Mesothelial cell of epicardium (in vitro differentiated cells): ENCODE results near the gene NUP210. TPM values are rescaled to one million over a fixed set of nuclear protein-coding genes. Genes with fewer than 3 reads are reported as not detected.

ENCODE experiments used
- DNase-seq, 2 experiments: peaks; one replicate each; pipeline ENCODE4 v3.0.0; 2021; ENCODE audit warnings: low spot score in 2 of 2; ENCODE audit not compliant: unreplicated experiment in 2 of 2
- H3K27ac Mint-ChIP-seq: 2 replicates; pipeline ENCODE4 v1.8.0; 2021; ENCODE audit warnings: mixed read lengths
- H3K27me3 Mint-ChIP-seq: 2 replicates; pipeline ENCODE4 v1.8.0; 2021; ENCODE audit warnings: low read depth, mixed read lengths
- H3K36me3 Mint-ChIP-seq: 2 replicates; pipeline ENCODE4 v1.8.0; 2021; ENCODE audit warnings: mixed read lengths
- H3K4me1 Mint-ChIP-seq: 2 replicates; pipeline ENCODE4 v1.8.0; 2021; ENCODE audit warnings: mixed read lengths
- H3K4me3 Mint-ChIP-seq: 2 replicates; pipeline ENCODE4 v1.8.0; 2021; ENCODE audit warnings: mild to moderate bottlenecking, moderate library complexity, mixed read lengths
- H3K9me3 Mint-ChIP-seq: 2 replicates; pipeline ENCODE4 v1.8.0; 2021; ENCODE audit warnings: mixed read lengths
- total RNA-seq: library from RNA; stranded (reverse); gene quantifications from 3 replicates; pipeline ENCODE4 v1.2.1, GENCODE V29; 2021
- TF ChIP-seq, protein P1 (sequence below): fragments of 200-600 bp; sonication (generic); IDR thresholded peaks from one replicate; pipeline ENCODE4 v1.5.0; 2021; ENCODE audit warnings: antibody characterized with exemption; ENCODE audit not compliant: unreplicated experiment

NUP210 gene
- total RNA-seq, 1 donor from 2014 or later, result 27.9 TPM

DNA sequence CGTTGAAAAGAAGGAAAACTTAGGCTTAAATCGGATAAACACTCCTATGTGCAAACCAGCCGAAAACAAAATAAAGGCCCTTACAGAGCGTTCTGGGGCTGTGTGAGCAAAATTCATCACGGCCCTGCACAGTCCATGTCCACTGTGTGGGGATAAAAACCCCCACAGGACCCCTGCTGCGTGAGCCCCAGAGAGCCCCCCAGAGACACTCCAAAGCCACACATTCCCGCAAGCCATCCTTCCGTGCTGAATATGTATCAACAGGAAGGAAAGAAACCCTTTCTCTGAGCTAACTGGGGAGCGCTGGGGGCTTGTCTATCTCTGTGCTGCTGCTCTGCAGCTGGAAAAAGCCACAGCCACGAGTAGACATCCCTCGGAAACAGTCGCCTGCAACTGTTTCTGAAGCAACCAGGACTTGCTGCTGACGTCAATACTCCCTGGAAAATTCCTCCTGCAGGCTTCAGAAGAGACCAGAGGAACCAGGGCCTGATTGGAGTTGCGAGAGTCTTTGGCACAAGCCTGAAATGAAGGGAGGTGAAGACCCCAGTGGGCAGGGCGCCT lies 72.7 kb downstream of the NUP210 start:
- Mint-ChIP-seq H3K27me3 (no peaks in the 10 kb centered on the region), H3K27ac (no peak overlapping the region), H3K36me3 (peaks cover 27% of the 10 kb centered on the region), H3K4me3 (no peak overlapping the region), H3K9me3 (peaks cover 3% of the 10 kb centered on the region), H3K4me1 (peaks cover 6% of the 10 kb centered on the region)
- TF ChIP-seq, protein P1, sequence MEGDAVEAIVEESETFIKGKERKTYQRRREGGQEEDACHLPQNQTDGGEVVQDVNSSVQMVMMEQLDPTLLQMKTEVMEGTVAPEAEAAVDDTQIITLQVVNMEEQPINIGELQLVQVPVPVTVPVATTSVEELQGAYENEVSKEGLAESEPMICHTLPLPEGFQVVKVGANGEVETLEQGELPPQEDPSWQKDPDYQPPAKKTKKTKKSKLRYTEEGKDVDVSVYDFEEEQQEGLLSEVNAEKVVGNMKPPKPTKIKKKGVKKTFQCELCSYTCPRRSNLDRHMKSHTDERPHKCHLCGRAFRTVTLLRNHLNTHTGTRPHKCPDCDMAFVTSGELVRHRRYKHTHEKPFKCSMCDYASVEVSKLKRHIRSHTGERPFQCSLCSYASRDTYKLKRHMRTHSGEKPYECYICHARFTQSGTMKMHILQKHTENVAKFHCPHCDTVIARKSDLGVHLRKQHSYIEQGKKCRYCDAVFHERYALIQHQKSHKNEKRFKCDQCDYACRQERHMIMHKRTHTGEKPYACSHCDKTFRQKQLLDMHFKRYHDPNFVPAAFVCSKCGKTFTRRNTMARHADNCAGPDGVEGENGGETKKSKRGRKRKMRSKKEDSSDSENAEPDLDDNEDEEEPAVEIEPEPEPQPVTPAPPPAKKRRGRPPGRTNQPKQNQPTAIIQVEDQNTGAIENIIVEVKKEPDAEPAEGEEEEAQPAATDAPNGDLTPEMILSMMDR, result no peak
- DNase-seq, result no peak

DNA sequence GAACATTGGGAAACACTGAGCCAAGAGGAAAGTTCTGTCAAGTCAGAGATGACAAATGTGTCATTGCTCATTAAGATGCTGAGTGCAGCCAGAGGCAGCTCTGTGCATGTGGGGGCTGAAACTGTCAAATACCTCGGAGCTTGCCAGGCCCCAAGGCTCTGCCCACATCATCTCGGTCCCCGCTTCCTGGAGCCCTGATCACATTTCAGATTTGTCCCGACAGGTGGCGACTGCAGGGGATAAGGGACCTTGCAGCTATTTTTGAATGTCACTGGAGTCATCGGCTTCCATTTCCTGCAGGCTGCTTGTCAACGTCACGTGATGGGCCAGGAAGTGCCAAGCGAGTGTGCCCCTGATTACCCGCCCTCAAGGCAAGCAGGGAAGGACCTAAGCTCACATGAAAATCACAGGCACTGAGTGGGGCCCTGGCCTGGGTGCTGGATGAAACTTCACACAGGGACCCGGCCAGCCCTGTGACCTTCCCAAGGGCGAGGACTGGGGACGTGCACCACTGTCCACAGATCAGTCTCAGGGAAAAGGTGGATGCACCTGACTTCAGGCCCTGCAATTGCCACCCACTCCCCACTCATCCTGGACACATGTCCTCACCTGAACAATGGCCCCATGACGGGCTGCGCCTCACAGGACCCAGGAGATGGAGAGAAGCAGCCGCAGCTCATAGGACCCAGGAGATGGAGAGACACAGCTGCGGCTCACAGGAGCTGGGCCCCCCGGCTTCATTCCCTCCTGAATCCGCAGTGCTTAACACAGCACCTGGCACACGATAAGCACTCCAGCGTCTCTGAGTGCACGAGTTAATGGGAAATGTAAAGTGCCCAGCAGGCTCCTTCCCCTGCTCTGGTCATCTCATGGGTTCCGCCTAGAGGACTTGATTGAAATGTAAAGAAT lies 73.4 kb downstream of the NUP210 start:
- no peak overlapping the region for H3K4me3 Mint-ChIP-seq
- TF ChIP-seq, protein P1, result no peak
- peaks cover 6% of the 10 kb centered on the region for H3K4me1 Mint-ChIP-seq
- no peak for DNase-seq
- H3K27me3 Mint-ChIP-seq, result no peaks in the 10 kb centered on the region
- H3K9me3 Mint-ChIP-seq, result peaks cover 8% of the 10 kb centered on the region
- H3K27ac Mint-ChIP-seq, result no peak overlapping the region
- peaks cover 32% of the 10 kb centered on the region for H3K36me3 Mint-ChIP-seq

DNA sequence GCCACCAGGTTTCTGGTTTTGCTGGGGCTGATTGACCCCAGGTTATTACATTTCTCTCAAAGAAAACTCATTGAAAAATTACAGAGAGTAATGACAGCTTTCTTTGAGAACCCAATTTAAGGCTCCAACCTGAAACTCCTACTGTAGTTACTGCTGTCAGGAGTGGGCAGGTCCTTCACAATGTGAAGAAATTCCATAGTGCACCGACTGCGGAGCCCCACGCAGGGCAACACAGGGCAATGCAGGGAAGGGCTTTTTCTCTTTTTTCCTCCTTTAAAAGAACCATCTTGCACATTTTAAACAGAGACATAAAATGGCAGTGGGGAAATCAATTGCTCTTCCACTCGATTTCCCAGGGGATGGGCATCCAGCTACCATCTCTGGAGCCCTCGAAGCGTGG lies 74.3 kb downstream of the NUP210 start:
- no peak overlapping the region for H3K27ac Mint-ChIP-seq
- peaks cover 6% of the 10 kb centered on the region for H3K4me1 Mint-ChIP-seq

DNA sequence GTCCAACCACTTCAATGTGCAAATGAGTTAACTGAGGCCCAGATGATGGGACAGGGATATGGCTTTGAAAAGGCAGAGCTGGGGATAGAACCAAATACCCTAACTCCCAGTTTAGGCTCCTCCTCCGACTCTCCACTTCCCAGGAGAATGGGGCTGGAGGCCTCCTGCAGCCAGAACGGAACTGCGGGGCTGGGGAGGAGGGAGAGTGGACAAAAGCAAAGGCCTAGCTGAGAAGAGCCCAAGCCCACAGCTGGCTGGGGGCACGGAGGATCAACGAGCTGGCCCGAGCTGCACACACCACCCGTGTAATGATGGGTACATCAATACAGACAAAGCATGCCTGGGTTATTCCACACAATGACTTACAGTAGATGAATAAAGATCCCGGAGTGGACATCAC lies 74.8 kb downstream of the NUP210 start:
- Mint-ChIP-seq H3K36me3 (peaks cover 26% of the 10 kb centered on the region), H3K9me3 (peaks cover 8% of the 10 kb centered on the region), H3K27ac (no peak overlapping the region), H3K4me1 (peaks cover 6% of the 10 kb centered on the region), H3K27me3 (no peaks in the 10 kb centered on the region), H3K4me3 (no peak overlapping the region)
- TF ChIP-seq, protein P1, result no peak
- DNase-seq, result no peak

More for the DNA sequence above, 74.3 kb downstream of the NUP210 start:
- TF ChIP-seq, protein P1, result no peak
- DNase-seq, result no peak
- peaks cover 8% of the 10 kb centered on the region for H3K9me3 Mint-ChIP-seq
- peaks cover 28% of the 10 kb centered on the region for H3K36me3 Mint-ChIP-seq
- H3K4me3 Mint-ChIP-seq, result no peak overlapping the region
- H3K27me3 Mint-ChIP-seq, result no peaks in the 10 kb centered on the region

DNA sequence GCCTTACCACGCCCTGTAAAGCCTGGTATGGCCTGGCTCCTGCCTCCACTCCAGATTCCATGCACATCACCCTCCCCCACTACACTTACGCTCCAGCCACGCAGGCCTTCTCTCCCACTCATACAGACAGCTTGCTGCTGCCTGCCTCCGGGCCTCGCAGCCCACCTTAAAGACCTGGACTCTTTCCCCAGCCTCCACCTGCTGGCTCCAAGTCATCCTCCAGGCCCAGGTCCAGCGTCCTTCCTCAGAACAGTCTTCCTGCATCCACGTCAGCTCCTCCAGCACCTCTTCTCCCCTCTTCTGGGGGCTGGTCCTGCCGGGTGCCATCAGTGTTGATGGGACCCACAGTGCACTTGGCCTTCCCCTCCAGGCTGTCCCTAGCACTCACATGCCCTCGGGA lies 75.5 kb downstream of the NUP210 start:
- TF ChIP-seq, protein P1, result no peak
- Mint-ChIP-seq H3K36me3 (peaks cover 23% of the 10 kb centered on the region), H3K4me3 (no peak overlapping the region), H3K4me1 (peaks cover 6% of the 10 kb centered on the region), H3K27ac (no peak overlapping the region), H3K27me3 (no peaks in the 10 kb centered on the region), H3K9me3 (peaks cover 8% of the 10 kb centered on the region)
- no peak for DNase-seq
